GM23248 (cell line): ENCODE results near the gene ABCB11.
"Not testable (repeated sequence)": the region's sequence is repeated elsewhere in the genome, so short reads cannot be mapped to it uniquely, and the experiment has no call there.

Experiments used
- EZH2 ChIP-seq: fragments of 200-600 bp; sonication (generic); IDR thresholded peaks from 2 replicates; pipeline ENCODE4 v1.6.1; 2018; ENCODE audit warnings: antibody characterized with exemption, mild to moderate bottlenecking; ENCODE audit not compliant: insufficient read depth, poor library complexity, severe bottlenecking
- EZH2phosphoT487 ChIP-seq: fragments of 200-600 bp; sonication (generic); IDR thresholded peaks from 2 replicates; pipeline ENCODE4 v1.6.1; 2018; ENCODE audit warnings: antibody characterized with exemption, moderate library complexity, mild to moderate bottlenecking, low read depth; ENCODE audit not compliant: insufficient read depth

GRCh38 chr2:168870824-168871223 is 160.3 kb downstream of the ABCB11 start:
- TF ChIP-seq EZH2phosphoT487, EZH2: not testable (repeated sequence)
